Vagina (tissue), 2 donors: ENCODE measurements around the gene GRM2. TPM values are rescaled to one million over a fixed set of nuclear protein-coding genes. Genes with fewer than 3 reads are reported as not detected.

ENCODE experiments used
- DNase-seq, 2 donors: peaks; one replicate each; pipeline ENCODE4 v3.0.0-alpha.2; 2017; ENCODE audit errors: extremely low spot score in 2 of 2
- H3K27ac ChIP-seq: fragments of 200-600 bp; sonication (generic); one replicate; pipeline ENCODE4 v1.5.1; 2019
- H3K27me3 ChIP-seq: fragments of 200-600 bp; sonication (generic); one replicate; pipeline ENCODE4 v1.5.1; 2019
- H3K36me3 ChIP-seq, 2 donors: fragments of 200-600 bp; sonication (generic); one replicate each; pipeline ENCODE4 v1.5.1; 2017 to 2019
- H3K4me1 ChIP-seq: fragments of 200-600 bp; sonication (generic); one replicate; pipeline ENCODE4 v1.5.1; 2019
- H3K4me3 ChIP-seq, 2 donors: fragments of 200-600 bp; sonication (generic); 1 replicate in 1 of 2; 2 replicates in 1 of 2; pipeline ENCODE4 v1.5.1; 2016 to 2019
- H3K9me3 ChIP-seq: fragments of 200-600 bp; sonication (generic); one replicate; pipeline ENCODE4 v1.5.1; 2019
- CTCF ChIP-seq, 3 experiments: fragments of 450-650 bp in 2 of 3; fragments of 200-600 bp in 1 of 3; sonication (generic) in 1 of 3; IDR thresholded peaks; one replicate each; pipeline ENCODE4 v1.5.1; 2017 to 2019; ENCODE audit warnings: antibody characterized with exemption in 3 of 3, mild to moderate bottlenecking in 2 of 3, moderate library complexity in 2 of 3
- POLR2A ChIP-seq, 2 donors: fragments of 450-650 bp; IDR thresholded peaks; one replicate each; pipeline ENCODE4 v1.6.1; 2017; ENCODE audit warnings: antibody characterized with exemption in 2 of 2, mild to moderate bottlenecking in 2 of 2, moderate library complexity in 2 of 2
- POLR2AphosphoS5 ChIP-seq, 2 donors: sonication (generic); formaldehyde crosslinking; IDR thresholded peaks; one replicate each; pipeline ENCODE4 v1.9.0; 2017; ENCODE audit warnings: antibody characterized with exemption in 2 of 2, mild to moderate bottlenecking in 2 of 2, low read depth in 1 of 2; ENCODE audit not compliant: insufficient read depth in 1 of 2
- intact Hi-C: fragments of 100-400 bp; cut with DNase I; formaldehyde crosslinking; loops from one replicate; pipeline ENCODE4 v1.15.1; 2023
- total RNA-seq: library from RNA; depleted of rRNA; stranded (reverse); fragments of >200 nt; gene quantifications from one replicate; pipeline ENCODE4 v1.2.3, GENCODE V29; 2016

GRM2 gene
- total RNA-seq, 1 donor from 2014 or later = not detected

- no peak for TF ChIP-seq CTCF (IDR thresholded peaks at IDR 0.05)
- no peaks in the 10 kb centered on the region for H3K4me1 ChIP-seq
- no peaks in the 10 kb centered on the region for H3K27me3 ChIP-seq
- intact Hi-C loops = no loop called here
- H3K4me3 ChIP-seq = no peak overlapping the region
- DNase-seq = no peak
- no peaks in the 10 kb centered on the region for H3K36me3 ChIP-seq
- no peak overlapping the region for H3K27ac ChIP-seq
- no peaks in the 10 kb centered on the region for H3K9me3 ChIP-seq
These were observed 14.3 kb downstream of the GRM2 start for GRCh38 chr3:51721062-51721745.

GRCh38 chr3:51722362-51722761, 15.5 kb downstream of the GRM2 start:
- TF ChIP-seq POLR2A (IDR thresholded peaks at IDR 0.05) (no peak), CTCF (IDR thresholded peaks at IDR 0.05) (no peak), POLR2AphosphoS5 (IDR thresholded peaks at IDR 0.05; ENCODE audit: insufficient read depth in 1 of 2, low read depth in 1 of 2) (no peak)

GRCh38 chr3:51727500-51727899, 20.6 kb downstream of the GRM2 start:
- no peak for DNase-seq
- Histone ChIP-seq H3K4me1 (no peaks in the 10 kb centered on the region), H3K4me3 (no peak overlapping the region), H3K9me3 (no peaks in the 10 kb centered on the region), H3K27me3 (no peaks in the 10 kb centered on the region), H3K27ac (no peak overlapping the region), H3K36me3 (no peaks in the 10 kb centered on the region)
- TF ChIP-seq POLR2AphosphoS5 (IDR thresholded peaks at IDR 0.05; ENCODE audit: insufficient read depth in 1 of 2, low read depth in 1 of 2) = no peak
- TF ChIP-seq CTCF (IDR thresholded peaks at IDR 0.05) = no peak
- no peak for TF ChIP-seq POLR2A (IDR thresholded peaks at IDR 0.05)
- intact Hi-C loops = no loop called here

More at GRCh38 chr3:51722362-51722761, 15.5 kb downstream of the GRM2 start:
- intact Hi-C loops = no loop called here
- DNase-seq = no peak
- Histone ChIP-seq H3K27ac (no peak overlapping the region), H3K4me1 (no peaks in the 10 kb centered on the region), H3K27me3 (no peaks in the 10 kb centered on the region), H3K9me3 (no peaks in the 10 kb centered on the region), H3K4me3 (no peak overlapping the region), H3K36me3 (no peaks in the 10 kb centered on the region)

- H3K4me3 ChIP-seq = no peak overlapping the region
- no peaks in the 10 kb centered on the region for H3K27me3 ChIP-seq
- DNase-seq = no peak
- H3K9me3 ChIP-seq = no peaks in the 10 kb centered on the region
- TF ChIP-seq POLR2A (IDR thresholded peaks at IDR 0.05) = no peak
- no peaks in the 10 kb centered on the region for H3K36me3 ChIP-seq
- no peak overlapping the region for H3K27ac ChIP-seq
- no peaks in the 10 kb centered on the region for H3K4me1 ChIP-seq
- intact Hi-C loops = no loop called here
These were observed 22.3 kb downstream of the GRM2 start for GRCh38 chr3:51729042-51729633.

GRCh38 chr3:51733859-51734571, 27.1 kb downstream of the GRM2 start:
- Histone ChIP-seq H3K9me3 (no peaks in the 10 kb centered on the region), H3K27ac (no peak overlapping the region), H3K4me3 (no peak overlapping the region), H3K27me3 (no peaks in the 10 kb centered on the region), H3K4me1 (no peaks in the 10 kb centered on the region), H3K36me3 (no peaks in the 10 kb centered on the region)
- DNase-seq = no peak
- intact Hi-C loops = no loop called here
- TF ChIP-seq CTCF (IDR thresholded peaks at IDR 0.05) = no peak
- TF ChIP-seq POLR2A (IDR thresholded peaks at IDR 0.05) = no peak
- TF ChIP-seq POLR2AphosphoS5 (IDR thresholded peaks at IDR 0.05; ENCODE audit: insufficient read depth in 1 of 2, low read depth in 1 of 2) = no peak
